ENCODE measurements around the gene RCL1.
"Not testable (repeated sequence)": the region's sequence is repeated elsewhere in the genome, so short reads cannot be mapped to it uniquely, and the experiment has no call there.

RCL1 gene

DNA sequence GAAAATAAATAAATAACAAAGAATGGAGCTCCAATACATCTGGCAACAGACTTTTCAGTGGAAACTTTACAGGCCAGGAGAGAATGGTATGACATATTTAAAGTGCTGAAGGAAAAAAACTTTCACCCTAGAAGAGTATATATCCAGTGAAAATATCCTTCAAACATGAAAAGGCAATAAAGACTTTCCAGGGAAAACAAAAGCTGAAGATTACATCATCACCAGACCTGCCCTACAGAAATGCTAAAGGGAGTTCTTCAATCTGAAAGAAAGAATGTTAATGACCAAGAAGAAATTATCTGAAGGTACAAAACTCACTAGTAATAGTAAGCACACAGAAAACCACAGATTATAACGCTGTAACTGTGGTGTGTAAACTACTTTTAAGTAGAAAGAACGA lies 8.3 kb upstream of the RCL1 start:
- no peak for DNase-seq

DNA sequence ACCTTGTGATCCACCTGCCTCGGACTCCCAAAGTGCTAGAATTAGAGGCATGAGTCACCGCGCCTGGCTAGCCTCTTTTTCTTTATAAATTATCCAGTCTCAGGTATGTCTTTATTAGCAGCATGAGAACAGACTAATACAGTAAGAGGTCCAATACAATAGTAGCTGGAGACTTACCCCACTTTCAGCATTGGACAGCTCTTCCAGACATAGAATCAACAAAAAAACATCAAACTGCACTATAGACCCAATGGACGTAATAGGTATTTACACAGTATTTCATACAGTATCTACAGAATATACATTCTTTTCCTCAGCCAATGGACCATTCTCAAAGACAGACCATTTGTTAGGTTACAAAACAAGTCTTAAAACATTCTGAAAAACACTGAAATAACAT lies 6.1 kb upstream of the RCL1 start:
- DNase-seq, result no peak

- no peak for DNase-seq
These were observed 4.9 kb upstream of the RCL1 start for GRCh38 chr9:4787876-4788275.

DNA sequence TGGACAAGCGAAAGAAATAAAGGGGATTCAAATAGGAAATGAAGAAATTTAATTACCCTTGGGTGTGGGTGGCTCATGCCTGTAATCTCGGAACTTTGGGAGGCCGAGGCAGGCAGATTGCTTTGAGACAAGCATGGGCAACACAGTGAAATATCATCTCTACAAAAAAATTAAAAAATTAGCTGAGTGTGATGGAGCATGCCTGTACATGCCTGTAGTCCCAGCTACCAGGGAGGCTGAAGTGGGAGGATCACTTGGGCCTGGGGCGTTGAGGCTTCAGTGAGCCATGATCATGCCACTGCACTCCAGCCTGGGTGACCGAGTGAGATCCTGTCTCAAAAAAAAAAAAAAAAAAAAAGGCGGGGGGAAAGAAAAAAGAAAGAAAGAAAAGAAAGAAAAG lies 4.0 kb upstream of the RCL1 start:
- no peak for DNase-seq

DNA sequence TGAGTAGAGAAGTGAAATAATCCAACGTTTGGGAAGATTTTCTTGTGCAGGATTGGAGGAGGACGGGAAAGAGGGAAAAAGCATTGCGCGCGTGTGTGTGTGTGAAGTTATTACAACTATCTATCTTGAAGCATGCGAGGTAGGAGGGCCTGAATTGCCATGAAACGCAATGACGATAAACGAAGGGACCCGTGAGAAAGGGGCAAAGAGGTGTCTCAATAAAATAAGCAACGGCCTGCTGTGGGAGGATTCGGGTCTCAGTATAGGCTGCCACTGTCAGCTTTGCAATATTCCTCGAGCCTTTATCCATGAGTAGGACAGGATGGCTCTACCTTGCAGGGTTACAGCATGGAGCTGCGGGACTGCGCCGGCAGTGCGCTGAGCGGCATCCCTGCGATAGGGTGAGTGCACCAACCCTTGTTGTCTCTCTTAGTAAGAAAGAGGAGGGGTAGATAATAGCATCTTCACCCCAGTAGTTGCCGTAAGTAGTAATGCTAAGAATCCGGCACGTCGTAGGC lies 631 bp upstream of the RCL1 start:
- no peak for DNase-seq

- DNase-seq, result peak; percentile 4
These were observed 983 bp downstream of the RCL1 start for GRCh38 chr9:4793459-4794395.

- DNase-seq, result no peak
These were observed 1.9 kb downstream of the RCL1 start for GRCh38 chr9:4794691-4795090.

DNA sequence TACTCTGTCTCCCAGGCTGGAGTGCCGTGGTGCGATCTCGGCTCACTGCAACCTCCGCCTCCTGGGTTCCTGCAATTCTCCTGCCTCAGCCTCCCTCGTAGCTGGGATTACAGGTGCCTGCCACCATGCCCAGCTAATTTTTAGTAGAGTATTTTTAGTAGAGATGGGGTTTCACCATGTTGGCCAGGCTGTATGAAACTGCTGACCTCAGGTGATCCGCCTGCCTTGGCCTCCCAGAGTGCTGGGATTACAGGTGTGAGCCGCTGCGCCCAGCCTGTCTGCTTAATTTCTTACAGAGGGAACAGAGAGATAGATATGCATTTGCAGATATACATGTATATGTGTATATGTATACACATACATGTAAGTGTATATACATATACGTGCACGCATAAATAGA lies 2.4 kb downstream of the RCL1 start:
- not testable (repeated sequence) for DNase-seq

DNA sequence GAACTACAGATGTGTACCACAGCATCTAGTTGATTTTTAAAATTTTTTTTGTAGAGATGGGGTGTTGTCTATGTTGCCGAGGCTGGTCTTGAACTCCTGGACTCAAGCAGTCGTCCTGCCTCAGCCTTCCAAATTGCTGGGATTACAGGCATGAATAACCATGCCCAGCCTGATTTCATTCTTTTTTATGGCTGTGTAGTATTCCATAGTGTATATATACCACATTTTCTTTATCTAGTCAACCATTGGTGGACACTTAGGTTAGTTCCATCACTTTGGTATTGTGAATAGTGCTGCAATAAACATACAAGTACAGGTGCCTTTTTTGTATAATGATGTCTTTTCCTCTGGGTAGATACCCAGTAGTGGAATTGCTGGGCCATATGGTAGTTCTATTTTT lies 3.8 kb downstream of the RCL1 start:
- no peak for DNase-seq

DNA sequence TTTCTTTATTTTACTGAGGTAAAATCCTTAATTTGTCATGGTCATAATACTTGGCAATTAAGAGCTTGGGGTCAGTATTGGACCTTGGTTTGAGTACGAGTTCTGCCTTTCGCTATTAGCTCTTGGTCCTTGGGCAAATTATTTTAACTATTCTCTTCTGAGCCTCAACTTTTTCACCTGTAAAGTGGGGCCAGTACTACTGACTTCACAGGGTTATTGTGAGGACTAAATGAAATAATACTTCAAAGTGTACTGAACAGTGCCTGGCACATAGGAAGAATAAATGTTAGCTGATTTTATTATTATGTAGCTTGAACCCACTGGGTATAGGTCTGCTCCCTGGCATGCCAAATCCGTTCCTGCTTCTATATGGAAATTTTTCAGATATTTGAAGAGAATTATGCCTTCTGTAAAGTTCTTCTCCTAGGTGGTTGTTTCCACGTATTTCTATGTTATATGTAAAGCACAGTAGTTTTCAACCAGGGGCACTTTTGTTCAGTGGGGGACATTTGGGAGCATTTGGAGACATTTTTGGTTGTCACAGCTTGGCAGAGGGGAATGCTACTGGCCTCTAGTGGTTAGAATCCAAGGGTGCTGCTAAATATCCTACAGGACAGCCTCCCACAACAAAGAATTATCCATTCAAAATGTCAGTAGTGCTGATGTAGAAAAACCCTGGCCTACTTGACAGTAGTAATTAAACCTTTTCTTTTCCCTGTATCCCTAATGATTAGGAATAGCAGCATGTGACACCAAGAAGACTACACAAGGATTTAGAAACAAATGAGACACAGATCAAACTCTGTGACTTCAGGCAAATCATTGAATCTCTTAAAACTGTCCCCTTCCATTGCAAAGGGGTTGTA lies 4.5 kb downstream of the RCL1 start:
- peak; percentile 22 for DNase-seq

DNA sequence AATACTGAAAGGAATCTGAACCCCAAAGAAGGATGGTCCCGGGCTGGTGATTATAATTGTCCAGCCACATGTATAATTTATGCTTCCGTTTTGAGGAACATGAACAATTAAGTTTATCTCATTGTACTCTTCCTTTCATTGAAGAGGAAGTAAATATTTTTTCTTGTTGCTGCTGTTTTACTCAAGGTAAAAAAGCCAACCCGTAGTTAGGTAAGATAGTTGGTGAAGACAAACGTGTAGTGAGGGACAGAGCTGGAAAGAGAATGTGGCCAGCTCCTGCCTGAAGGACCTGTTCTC lies 5.1 kb downstream of the RCL1 start:
- DNase-seq, result no peak

GRCh38 chr9:4798281-4799032 lies 5.7 kb downstream of the RCL1 start:
- DNase-seq, result no peak

GRCh38 chr9:4799033-4799430 lies 6.3 kb downstream of the RCL1 start:
- DNase-seq, result no peak

- DNase-seq, result no peak
These were observed 7.0 kb downstream of the RCL1 start for GRCh38 chr9:4799775-4800174.

DNA sequence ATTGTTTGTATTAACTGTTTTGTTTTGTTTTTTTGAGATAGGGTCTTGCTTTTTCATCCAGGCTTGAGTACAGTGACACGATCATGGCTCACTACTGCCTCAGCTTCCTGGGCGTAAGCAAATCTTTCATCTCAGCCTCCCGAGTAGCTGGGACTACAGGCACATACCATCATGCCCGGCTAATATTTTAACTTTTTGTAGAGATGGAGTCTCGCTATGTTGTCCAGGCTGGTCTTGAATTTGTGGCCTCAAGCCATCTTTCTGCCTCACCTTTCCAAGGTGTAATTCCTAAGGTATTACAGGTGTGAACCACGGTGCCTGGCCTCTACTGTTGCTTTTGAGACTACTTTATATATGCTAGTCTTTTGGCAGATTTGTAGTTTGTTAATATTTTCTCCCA lies 8.4 kb downstream of the RCL1 start:
- DNase-seq, result no peak

DNA sequence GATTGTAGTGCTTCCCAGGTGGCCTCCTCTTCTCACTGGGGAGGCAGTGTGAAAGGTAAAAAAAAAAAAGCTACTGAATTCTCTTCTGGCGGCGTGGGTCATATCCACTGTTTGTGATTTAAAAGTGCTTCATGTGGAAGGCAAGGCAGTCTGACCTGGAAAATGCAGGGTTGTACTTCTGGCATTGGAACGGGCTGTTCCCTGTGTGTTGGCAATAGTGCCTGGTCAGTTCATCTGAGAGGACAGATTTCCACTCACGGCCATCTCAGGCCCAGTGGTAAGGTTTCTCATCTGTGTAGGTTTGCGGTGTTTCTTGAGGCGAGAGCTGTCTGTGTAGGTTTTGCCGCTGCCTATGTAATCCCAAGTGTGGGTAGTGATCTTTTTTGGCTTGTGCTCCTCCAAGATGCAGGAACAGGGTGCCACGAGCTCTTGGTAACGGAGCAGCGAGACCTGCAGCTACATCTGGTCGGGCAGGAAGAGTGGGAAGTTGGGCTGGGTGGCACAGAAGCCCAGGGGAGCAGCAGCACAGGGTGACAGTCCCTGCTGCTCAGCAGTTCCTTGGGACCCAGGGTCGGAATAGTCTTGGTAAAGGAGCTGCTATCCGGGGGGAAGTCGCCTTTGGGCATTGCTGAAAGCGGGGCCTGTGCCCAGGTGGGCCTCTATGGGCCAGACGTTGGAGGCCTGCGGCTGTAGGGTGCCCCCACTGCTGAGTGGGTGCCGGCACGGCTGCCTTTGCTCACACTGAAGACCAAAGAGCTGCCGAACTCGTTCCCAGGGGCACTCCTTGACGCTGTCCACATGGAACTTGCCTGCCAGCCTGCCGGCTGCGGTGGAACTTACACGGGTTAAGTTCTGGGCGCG lies 11.2 kb downstream of the RCL1 start:
- DNase-seq, result no peak

- DNase-seq, result no peak
These were observed 11.8 kb downstream of the RCL1 start for GRCh38 chr9:4804531-4805016.

- no peak for DNase-seq
These were observed 12.6 kb downstream of the RCL1 start for GRCh38 chr9:4805191-4805918.

DNA sequence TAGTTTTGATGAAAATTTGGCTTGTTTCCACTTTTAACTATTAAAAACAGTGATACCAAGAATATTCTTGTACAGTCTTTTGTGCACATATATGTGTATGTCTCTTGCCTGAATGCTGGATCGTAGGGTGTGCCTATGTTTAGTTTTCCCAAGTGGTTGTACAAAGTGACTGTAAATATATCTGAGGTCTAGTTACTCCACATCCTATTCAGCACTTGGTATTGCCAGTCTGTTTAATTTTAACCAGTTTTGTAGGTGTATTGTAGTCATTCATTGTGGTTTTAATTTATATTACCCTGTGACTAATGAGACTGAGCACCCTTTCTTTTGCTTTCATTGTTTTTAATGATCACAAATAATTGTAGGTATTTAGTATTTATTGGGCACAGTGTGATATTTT lies 17.8 kb downstream of the RCL1 start:
- DNase-seq, result no peak

DNA sequence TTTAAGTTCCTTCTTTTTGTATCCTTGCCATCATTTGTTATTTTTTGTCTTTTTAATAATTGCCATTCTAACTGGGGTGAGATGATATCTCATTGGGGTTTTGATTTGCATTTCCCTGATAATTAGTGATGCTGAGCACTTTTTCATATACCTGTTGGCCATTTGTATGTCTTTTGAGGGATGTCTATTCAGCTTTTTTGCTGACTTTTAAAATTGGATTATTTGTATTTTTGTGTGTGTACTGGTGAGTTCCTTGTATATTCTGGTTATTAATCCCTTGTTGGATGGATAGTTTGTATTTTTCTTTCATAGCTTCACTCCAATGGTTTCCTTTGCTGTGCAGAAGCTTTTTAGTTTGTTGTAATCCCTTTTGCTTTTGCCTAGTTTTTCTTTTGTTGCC lies 19.1 kb downstream of the RCL1 start:
- DNase-seq, result no peak

DNA sequence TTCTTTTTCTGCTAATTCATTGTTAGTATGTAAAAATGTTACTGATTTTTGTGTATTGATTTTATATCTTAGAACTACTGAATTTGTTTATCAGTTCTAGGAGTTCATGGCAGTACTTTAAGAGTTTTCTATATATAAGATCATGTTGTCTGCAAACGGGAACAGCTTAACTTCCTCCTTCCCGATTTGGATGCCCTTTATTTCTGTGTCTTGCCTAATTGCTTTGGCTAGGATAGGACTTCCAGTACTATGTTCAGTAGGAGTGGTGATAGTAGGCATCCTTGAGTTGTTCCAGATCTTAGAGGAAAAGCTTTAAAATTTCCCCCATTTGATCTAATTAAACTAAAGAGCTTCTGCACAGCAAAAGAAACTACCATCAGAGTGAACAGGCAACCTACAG lies 20.1 kb downstream of the RCL1 start:
- DNase-seq, result no peak
